HL-60/S4 treated with retinoic acid at 250 ng/mL for 4 days and 3 days (cell line): ENCODE data around the gene FLRT3.

Source experiments
- in situ Hi-C: fragments of 300-500 bp; cut with MboI; formaldehyde crosslinking; loops from 2 replicates; pipeline ENCODE4 v1.7.0; 2022; ENCODE audit warnings: low sequenced_read_pairs

Gene FLRT3

DNA sequence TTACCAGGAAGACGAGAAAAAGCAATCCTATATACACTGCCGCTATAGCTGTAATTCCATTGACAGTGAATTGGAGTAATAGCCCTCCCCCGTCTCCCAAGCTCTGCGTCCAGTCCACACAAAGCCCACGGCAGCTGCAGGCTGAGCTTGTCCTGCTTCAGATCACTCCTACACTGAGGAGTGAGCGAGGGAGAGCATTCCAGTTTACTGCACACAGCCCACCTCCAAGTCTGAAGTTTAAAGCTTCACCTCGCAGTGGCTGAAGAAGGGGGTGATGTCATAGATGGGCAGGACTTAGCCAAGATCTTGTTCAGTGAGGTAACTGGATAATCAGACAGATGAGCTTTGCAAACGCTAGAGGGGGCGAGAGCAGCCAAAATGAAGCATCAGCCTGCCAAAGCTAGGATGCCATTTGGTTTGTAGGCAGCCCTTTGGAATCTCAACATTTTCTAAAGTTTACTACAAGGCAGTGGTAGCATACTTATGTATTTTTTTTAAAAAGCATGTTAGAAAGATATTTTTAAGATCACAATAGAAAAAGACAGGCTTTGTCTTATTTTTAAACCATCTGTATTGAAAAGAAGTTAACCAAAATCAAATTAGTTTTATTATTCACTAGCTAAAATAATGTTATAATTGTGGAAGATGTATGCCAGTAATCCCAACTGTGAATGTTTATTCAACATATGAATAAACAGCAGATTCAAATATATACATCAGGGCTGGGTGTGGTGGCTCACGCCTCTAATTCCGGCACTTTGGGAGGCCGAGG is at the start of gene FLRT3:
Gene FLRT3, minus strand, starts transcription at position 213 of the 772 bp plus-strand sequence. CDS start 10,106 bp downstream, outside the sequence.
- in situ Hi-C loops, result no loop called here

DNA sequence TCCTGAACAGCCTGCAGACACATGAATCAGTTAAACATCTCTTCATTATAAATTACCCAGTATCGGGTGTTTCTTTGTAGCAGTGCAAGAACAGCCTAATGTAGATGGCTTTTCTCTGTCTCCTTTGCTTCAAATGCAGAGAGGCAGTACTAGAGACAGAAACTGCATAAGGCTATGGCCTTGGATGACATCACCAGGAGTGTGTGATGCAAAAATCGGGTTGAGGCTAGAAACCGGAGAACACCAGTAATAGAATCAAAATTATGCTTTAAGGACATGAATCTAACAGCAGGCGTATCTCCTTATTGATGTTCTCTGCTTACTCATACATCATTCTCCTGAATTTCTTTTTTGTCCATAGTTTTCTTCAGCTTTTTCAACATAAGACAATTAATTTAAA is 49.3 kb upstream of the FLRT3 start:
- in situ Hi-C loops, result no loop called here

DNA sequence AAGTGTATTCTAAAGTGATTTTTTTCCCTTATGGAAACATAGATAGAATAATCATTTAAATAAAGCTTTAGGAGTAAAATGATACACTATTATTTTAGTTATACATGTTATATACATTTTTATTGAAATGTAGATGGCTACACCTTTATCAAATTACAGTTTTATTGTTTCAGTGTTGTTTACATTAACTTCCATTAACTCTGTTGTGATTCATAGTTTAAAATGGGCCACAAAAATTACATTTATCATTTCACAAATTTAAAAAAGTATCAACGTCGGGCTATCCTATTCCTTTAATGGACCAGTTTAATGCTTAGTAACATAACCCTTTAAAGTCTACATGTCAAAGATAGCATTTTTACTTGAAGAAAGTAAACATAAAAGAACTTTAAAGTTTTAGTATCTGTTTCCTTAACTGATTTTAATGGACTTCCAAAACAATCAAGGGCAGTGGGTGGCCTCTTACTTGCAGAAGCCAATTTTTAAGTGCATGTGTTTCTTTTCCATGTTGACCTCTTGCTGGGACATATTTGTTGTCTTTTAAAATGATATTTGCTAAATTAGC is 47.8 kb upstream of the FLRT3 start:
- in situ Hi-C loops, result no loop called here

DNA sequence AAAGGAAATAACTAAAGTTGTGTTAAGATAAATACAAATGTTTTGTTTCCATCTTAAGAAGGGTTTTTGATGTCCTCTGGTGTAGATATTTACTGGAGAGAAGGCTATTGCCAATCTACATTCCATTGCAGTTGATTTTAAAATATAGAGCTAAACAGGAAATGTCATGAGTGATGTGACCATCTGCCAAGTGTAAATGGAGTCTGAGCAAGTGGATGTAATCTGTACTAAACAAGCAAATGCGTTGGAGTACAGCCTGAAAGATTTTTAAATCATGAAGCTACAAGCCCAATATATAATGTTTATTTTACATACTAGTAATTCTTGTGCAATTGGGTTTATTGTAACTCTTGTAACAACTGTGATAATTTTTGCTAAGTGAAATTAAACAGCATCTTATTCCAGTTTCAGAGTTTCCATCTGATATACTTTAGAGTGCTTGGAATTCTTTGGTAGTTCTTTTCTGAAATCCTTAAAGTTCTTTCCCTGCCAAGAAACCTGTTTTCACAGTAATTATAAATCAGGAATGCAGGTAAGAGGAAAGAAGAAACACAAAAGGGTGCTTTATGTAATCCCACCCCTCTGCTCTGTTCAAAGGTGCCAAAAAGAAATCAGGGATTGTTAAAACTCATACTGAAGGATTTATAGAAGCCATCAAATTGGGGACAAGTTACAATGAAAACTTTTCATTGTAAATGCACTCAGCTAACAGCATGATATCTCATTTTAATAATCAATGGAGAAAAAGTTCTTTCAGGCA is 47.2 kb upstream of the FLRT3 start:
- in situ Hi-C loops, result no loop called here

- in situ Hi-C loops, result no loop called here
Measured at GRCh38 chr20:14383335-14383734, 45.9 kb upstream of the FLRT3 start.

GRCh38 chr20:14378326-14378725 is 40.9 kb upstream of the FLRT3 start:
- in situ Hi-C loops, result no loop called here

GRCh38 chr20:14375416-14375985 is 38.1 kb upstream of the FLRT3 start:
- in situ Hi-C loops, result no loop called here

DNA sequence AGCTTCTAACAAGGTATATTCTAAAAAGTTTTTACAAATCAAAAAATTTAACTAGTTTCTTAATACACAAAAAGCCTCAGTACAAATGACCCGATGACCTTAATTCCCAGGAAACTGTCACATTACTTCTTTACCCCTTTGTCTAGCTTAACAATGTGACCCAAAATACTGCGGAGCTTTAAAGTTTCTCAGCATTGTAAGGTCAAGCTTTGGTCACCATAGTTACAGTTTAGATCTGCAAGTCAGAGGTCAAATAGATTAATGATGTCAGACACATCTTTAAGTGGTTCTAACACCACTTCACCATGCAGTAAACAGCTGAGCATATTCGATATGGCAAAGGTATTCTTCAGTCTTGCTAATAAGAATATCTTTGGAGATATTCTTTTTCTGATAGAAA is 36.8 kb upstream of the FLRT3 start:
- in situ Hi-C loops, result no loop called here

GRCh38 chr20:14361509-14362345 is 24.3 kb upstream of the FLRT3 start:
- in situ Hi-C loops, result no loop called here

DNA sequence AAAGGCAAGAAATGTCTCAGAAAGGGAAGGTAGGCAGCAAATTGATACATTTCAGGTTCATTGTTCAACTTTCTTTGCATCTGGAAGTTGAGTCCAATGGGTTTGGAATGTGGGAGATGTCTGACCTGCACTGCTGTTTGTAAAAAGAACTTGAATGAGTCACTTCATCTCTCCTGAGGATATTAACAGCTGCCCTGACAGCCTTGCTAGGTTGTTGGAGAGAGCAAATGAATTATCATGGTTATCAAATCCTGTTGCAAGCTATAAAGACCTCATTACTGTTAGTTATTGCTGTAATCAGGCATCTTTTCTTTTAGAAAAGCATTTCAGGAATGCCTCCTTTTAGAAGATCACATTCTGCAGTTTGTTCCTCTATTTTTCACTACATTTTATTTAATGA is 23.0 kb upstream of the FLRT3 start:
- in situ Hi-C loops, result no loop called here

GRCh38 chr20:14355791-14356190 is 18.4 kb upstream of the FLRT3 start:
- in situ Hi-C loops, result no loop called here

- in situ Hi-C loops, result no loop called here
Measured at GRCh38 chr20:14344746-14345145, 7.3 kb upstream of the FLRT3 start.

DNA sequence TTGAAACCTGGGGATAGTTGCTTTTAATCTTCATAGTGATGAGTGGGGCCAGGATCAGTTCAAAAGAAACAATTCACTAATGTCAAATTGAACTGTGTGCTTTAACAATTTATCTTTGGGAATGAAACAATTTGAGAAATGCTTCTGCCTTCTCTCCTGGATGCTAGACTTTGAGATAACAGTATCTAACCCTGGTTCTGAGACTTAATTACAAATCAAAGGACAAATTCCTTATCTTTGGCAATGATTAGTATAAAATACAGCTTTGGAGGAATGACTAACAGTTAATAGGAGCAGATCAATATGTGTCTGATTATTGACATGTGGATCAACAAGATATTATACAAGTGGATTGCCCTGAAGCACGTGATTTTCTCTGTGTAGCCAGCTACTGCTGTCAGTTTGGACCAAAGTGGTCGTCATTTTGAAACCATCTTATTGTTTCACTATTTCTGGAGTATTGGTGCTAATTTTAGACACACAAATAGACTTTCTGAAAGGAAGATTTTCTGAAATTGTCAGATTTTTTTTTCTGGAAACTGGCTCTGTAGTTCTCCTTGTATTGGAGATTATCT is 6.2 kb upstream of the FLRT3 start:
- in situ Hi-C loops, result no loop called here

GRCh38 chr20:14342918-14343317 is 5.5 kb upstream of the FLRT3 start:
- in situ Hi-C loops, result no loop called here

DNA sequence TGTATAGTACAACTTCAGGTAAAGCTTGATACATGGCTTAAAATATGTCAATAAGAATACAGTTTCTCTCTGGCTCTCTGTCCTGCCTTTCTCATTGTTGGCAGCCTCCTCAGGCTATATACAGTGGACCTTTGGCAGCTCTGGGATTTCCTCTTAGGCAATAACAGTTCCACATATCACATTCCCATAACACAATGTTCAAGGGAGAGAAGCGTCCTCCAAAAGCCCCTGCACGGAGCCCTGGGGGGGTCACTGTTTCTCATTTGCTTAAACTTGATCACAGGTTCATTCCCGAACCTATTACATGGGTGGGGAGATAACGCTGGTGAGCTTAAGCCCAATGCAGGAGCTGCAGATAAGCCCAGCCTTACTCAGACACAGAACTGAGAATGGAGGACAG is 4.4 kb upstream of the FLRT3 start:
- in situ Hi-C loops, result no loop called here

DNA sequence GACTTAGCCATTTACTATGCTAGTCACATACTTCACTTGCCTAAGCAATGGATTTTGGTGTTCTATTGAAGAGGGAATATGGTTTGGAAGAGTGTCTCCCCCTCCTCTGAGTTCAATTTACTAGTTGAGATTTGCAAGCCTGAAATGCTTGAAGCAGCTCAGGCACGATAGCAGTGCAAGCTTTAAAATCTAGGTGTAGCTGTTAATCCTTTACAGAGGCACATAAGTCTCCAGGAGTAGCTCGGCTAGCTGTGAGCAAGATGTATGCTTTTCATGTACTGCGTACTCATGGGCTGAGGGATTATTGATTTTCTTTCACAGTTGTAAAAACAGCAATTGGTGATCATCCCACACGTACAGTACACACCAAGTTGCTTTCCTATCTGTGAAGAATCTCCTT is 726 bp downstream of the FLRT3 start:
- in situ Hi-C loops, result no loop called here

DNA sequence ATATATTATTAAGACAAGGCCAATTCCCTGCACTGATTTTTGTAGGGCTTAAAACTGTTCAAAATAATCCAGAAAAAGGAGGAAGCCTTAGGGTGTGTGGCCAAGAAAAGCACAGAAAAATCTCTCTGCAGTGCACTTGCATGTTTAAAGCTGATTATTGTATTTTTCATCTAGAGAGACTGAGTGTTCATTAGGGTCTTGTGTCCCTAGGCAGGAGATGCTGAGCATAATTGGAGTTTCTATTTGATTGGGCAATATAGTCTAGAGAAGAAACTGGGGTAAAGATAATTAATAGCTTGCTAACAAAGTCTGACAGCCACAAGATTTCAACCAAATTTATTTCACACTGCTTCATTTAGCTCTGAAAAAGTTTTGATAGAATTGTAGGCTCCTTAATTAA is 2.4 kb downstream of the FLRT3 start:
- in situ Hi-C loops, result no loop called here

DNA sequence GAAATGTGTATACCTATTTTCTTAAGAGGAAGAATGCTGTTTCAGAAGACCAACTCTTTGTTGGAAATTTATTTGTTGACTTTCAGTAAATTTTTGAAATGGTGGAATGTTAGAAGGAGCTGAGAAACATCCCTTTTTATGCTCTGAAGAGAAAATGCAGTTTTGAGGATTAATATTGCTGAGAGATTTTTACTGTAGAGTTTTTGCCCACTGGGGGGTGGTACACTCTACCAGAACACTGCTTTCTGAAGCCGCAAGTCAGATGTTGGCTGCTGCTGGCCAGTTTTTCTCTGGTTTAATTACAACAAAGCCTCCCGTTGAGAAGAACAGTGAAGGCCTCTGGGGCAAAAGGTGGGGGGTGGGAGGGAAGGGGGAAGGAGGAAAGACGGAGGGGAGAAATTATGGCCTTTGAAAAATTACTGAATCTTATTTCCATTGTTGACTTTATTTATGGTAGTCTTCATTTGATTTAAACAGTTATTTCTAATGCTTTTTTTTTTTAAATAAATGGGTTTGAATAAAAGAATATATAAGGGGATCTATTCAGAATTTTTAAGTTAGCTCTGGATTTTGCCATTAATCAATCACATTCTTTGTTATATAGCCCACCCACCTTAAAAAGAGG is 3.0 kb downstream of the FLRT3 start:
- in situ Hi-C loops, result no loop called here

DNA sequence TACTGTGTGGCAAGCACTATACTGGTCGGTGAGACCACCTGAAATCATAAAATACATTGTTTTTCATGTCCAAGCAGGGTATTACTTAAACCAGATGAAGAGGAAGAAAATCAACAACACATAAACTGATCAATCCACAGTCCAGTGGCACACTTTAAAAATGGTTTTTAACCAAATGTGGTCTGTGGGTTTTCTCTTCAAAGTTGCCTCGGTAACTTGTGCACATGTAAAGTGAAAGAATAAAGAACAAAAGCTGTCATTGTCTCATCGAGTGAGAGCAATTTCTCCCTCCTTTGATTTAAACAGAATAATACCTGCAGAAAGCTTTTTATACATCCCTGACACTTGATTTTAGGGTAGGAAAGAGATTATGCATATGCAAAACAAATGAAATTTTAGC is 3.7 kb downstream of the FLRT3 start:
- in situ Hi-C loops, result no loop called here

GRCh38 chr20:14332866-14333265 is 4.5 kb downstream of the FLRT3 start:
- in situ Hi-C loops, result no loop called here
